PC-9 (cell line): Measurements from ENCODE around the gene KCNH6. TPM values are rescaled to one million over a fixed set of nuclear protein-coding genes. Genes with fewer than 3 reads are reported as not detected.

Experiments used
- BruUV-seq: library from RNA; stranded (reverse); fragments of 400-500 nt; replicated peaks from 2 replicates; lab custom pipeline; 2021; lab: Mats Ljungman, UMichigan
- CTCF ChIA-PET: fragments of 300-600 bp; sonication (Branson Sonifier 250); formaldehyde crosslinking; loops from one replicate; lab custom pipeline; 2022; ENCODE audit warnings: antibody characterized with exemption; lab: Charles Lee
- POLR2A ChIA-PET: fragments of 300-600 bp; sonication (Branson Sonifier 250); formaldehyde crosslinking; loops from one replicate; lab custom pipeline; 2022; ENCODE audit warnings: antibody characterized with exemption; ENCODE audit not compliant: unreplicated experiment; lab: Charles Lee
- DNase-seq, 2 experiments: peaks; one replicate each; pipeline versions ENCODE4 v3.0.0 to v3.0.0-alpha.2; 2015 to 2022; ENCODE audit warnings: mixed read lengths in 1 of 2
- H2AFZ ChIP-seq: fragments of 200-600 bp; sonication (generic); 2 replicates; pipeline ENCODE4 v1.8.1; 2017; ENCODE audit warnings: antibody characterized with exemption
- H3F3A ChIP-seq: fragments of 200-600 bp; sonication (generic); 2 replicates; pipeline ENCODE4 v1.8.1; 2017; ENCODE audit warnings: antibody characterized with exemption, mild to moderate bottlenecking, low read depth; ENCODE audit not compliant: insufficient read depth
- H3K27ac ChIP-seq: fragments of 200-600 bp; sonication (generic); 2 replicates; pipeline ENCODE4 v1.6.1; 2016; ENCODE audit warnings: mixed run types
- H3K27me3 ChIP-seq: fragments of 200-600 bp; sonication (generic); 2 replicates; pipeline ENCODE4 v1.6.1; 2016; ENCODE audit warnings: low read depth, mixed run types; ENCODE audit not compliant: insufficient read depth
- H3K36me3 ChIP-seq: fragments of 200-600 bp; sonication (generic); 2 replicates; pipeline ENCODE4 v1.6.1; 2016; ENCODE audit warnings: low read depth, mixed run types
- H3K4me1 ChIP-seq: fragments of 200-600 bp; sonication (generic); replicated peaks from 2 replicates; pipeline ENCODE4 v1.6.1; 2016; ENCODE audit warnings: mixed run types; ENCODE audit not compliant: insufficient read depth
- H3K4me2 ChIP-seq: fragments of 200-600 bp; sonication (generic); 2 replicates; pipeline ENCODE4 v1.6.1; 2017; ENCODE audit warnings: mixed run types
- H3K4me3 ChIP-seq: fragments of 200-600 bp; sonication (generic); 2 replicates; pipeline ENCODE4 v1.6.1; 2016; ENCODE audit warnings: mixed run types
- H3K79me2 ChIP-seq: fragments of 200-600 bp; sonication (generic); 2 replicates; pipeline ENCODE4 v1.6.1; 2017; ENCODE audit warnings: low read depth, mixed run types
- H3K9me2 ChIP-seq: fragments of 200-600 bp; sonication (generic); 2 replicates; pipeline ENCODE4 v1.8.1; 2017; ENCODE audit warnings: mild to moderate bottlenecking; ENCODE audit not compliant: insufficient read depth
- H3K9me3 ChIP-seq: fragments of 200-600 bp; sonication (generic); 2 replicates; pipeline ENCODE4 v1.8.1; 2016; ENCODE audit warnings: low read depth; ENCODE audit not compliant: insufficient read depth
- H4K20me1 ChIP-seq: fragments of 200-600 bp; sonication (generic); 2 replicates; pipeline ENCODE4 v1.8.1; 2017; ENCODE audit not compliant: insufficient read depth
- CTCF ChIP-seq: fragments of 200-600 bp; sonication (generic); conservative IDR thresholded peaks from 2 replicates; pipeline ENCODE4 v1.6.1; 2017; ENCODE audit warnings: mixed run types, antibody characterized with exemption, mild to moderate bottlenecking, moderate library complexity
- EZH2 ChIP-seq: fragments of 200-600 bp; sonication (generic); IDR thresholded peaks from 2 replicates; pipeline ENCODE4 v1.8.0; 2017; ENCODE audit warnings: antibody characterized with exemption, low read depth
- intact Hi-C: fragments of 100-400 bp; cut with micrococcal nuclease; formaldehyde crosslinking; loops from one replicate; pipeline ENCODE4 v1.10.0; 2022; ENCODE audit not compliant: unreplicated experiment
- total RNA-seq: library from RNA; stranded (reverse); gene quantifications from 2 replicates; pipeline ENCODE4 v1.2.3, GENCODE V29; 2021

The KCNH6 gene
- total RNA-seq, 1 experiment from 2014 or later, result not detected

GRCh38 chr17:63595132-63595531, 72.0 kb downstream of the KCNH6 start:
- TF ChIP-seq EZH2 (no peak), CTCF (no peak)
- Histone ChIP-seq H3K9me3 (no peaks in the 10 kb centered on the region), H3K27me3 (no peaks in the 10 kb centered on the region), H3F3A (peaks cover 3% of the 10 kb centered on the region; the same call in 1 of the 2 replicates), H3K4me2 (no peak overlapping the region), H3K4me3 (no peak overlapping the region), H3K9me2 (no peaks in the 10 kb centered on the region), H4K20me1 (peaks cover 4% of the 10 kb centered on the region; the same call in 1 of the 2 replicates), H3K27ac (no peak overlapping the region), H2AFZ (no peak overlapping the region), H3K36me3 (no peaks in the 10 kb centered on the region), H3K4me1 (0 out of 2 replicates have a peak, but pooled peaks cover 4% of the 10 kb centered on the region), H3K79me2 (no peaks in the 10 kb centered on the region)
- POLR2A ChIA-PET, result no interaction called here
- intact Hi-C loops, result no loop called here
- BruUV-seq, result no TSS peak
- CTCF ChIA-PET, result no interaction called here
- DNase-seq, result no peak

Other genes with a start within 250 kb of the KCNH6 start
- 61.6 and 71.6 TPM in 2 replicates for gene CYB561, start 77.1 kb upstream of the KCNH6 start, total RNA-seq
- gene ACE, start 46.3 kb upstream of the KCNH6 start, total RNA-seq, result 0.76 and 1.4 TPM in 2 replicates
- 62.2 and 78.9 TPM in 2 replicates for gene DCAF7, start 27.1 kb downstream of the KCNH6 start, total RNA-seq
- 25.0 and 27.1 TPM in 2 replicates for gene TACO1, start 77.5 kb downstream of the KCNH6 start, total RNA-seq
- 12.9 and 14.1 TPM in 2 replicates for gene MAP3K3, start 99.1 kb downstream of the KCNH6 start, total RNA-seq
- gene LIMD2, start 176.8 kb downstream of the KCNH6 start, total RNA-seq, result 1.6 and 2.7 TPM in 2 replicates
- 28.8 and 30.6 TPM in 2 replicates for gene STRADA, start 218.4 kb downstream of the KCNH6 start, total RNA-seq